Mucosa of rectum (tissue), 2 donors: Measurements from ENCODE around the gene CAMTA1.

Experiments used
- H3K27ac ChIP-seq, 2 donors: one replicate each; pipeline ENCODE4 v1.7.0; 2013; ENCODE audit warnings: inconsistent platforms in 2 of 2, low read depth in 2 of 2, low read length in 2 of 2
- H3K27me3 ChIP-seq, 2 donors: one replicate each; pipeline ENCODE4 v1.7.0; 2013; ENCODE audit warnings: low read length in 2 of 2; ENCODE audit not compliant: control insufficient read depth in 2 of 2, insufficient read depth in 2 of 2
- H3K36me3 ChIP-seq, 2 donors: one replicate each; pipeline ENCODE4 v1.7.0; 2013; ENCODE audit warnings: low read length in 2 of 2; ENCODE audit not compliant: control insufficient read depth in 2 of 2, insufficient read depth in 2 of 2
- H3K4me1 ChIP-seq, 2 donors: one replicate each; pipeline ENCODE4 v1.7.0; 2013; ENCODE audit warnings: low read length in 2 of 2, mild to moderate bottlenecking in 1 of 2; ENCODE audit not compliant: control insufficient read depth in 2 of 2, insufficient read depth in 2 of 2
- H3K4me3 ChIP-seq, 2 donors: one replicate each; pipeline ENCODE4 v1.7.0; 2013; ENCODE audit warnings: low read length in 2 of 2
- H3K9ac ChIP-seq, 2 donors: one replicate each; pipeline ENCODE4 v1.7.0; 2013; ENCODE audit warnings: low read length in 2 of 2, low read depth in 1 of 2, mild to moderate bottlenecking in 1 of 2
- H3K9me3 ChIP-seq, 2 donors: one replicate each; pipeline ENCODE4 v1.7.0; 2013; ENCODE audit warnings: low read length in 2 of 2; ENCODE audit not compliant: control insufficient read depth in 2 of 2
- donor health status: healthy.
- donor health status: Normal muscosa, but diverticular disease.

CAMTA1 gene

GRCh38 chr1:7795406-7795805, 1010.2 kb downstream of the CAMTA1 start:
- Histone ChIP-seq H3K9me3 (no peaks in the 10 kb centered on the region), H3K9ac (no peak overlapping the region), H3K27me3 (no peaks in the 10 kb centered on the region), H3K4me3 (no peak overlapping the region), H3K36me3 (peaks cover 16 to 18% of the 10 kb centered on the region in 2 donors), H3K4me1 (no peaks in the 10 kb centered on the region), H3K27ac (no peak overlapping the region)

- H3K9ac ChIP-seq, result no peak overlapping the region
- no peaks in the 10 kb centered on the region for H3K4me1 ChIP-seq
- H3K4me3 ChIP-seq, result no peak overlapping the region
- H3K27ac ChIP-seq, result no peak overlapping the region
- H3K36me3 ChIP-seq, result peaks cover 16 to 38% of the 10 kb centered on the region in 2 donors
- H3K9me3 ChIP-seq, result no peaks in the 10 kb centered on the region
- no peaks in the 10 kb centered on the region for H3K27me3 ChIP-seq
Observed at GRCh38 chr1:7805460-7805859, 1020.2 kb downstream of the CAMTA1 start.

- peaks cover 26 to 51% of the 10 kb centered on the region in 2 donors for H3K36me3 ChIP-seq
Observed at GRCh38 chr1:7808253-7808844, 1023.1 kb downstream of the CAMTA1 start.

GRCh38 chr1:7809742-7810141, 1024.5 kb downstream of the CAMTA1 start:
- no peak overlapping the region for H3K4me3 ChIP-seq
- H3K36me3 ChIP-seq, result peaks cover 30 to 54% of the 10 kb centered on the region in 2 donors
- H3K4me1 ChIP-seq, result no peaks in the 10 kb centered on the region
- H3K27ac ChIP-seq, result no peak overlapping the region
- no peak overlapping the region for H3K9ac ChIP-seq
- H3K27me3 ChIP-seq, result no peaks in the 10 kb centered on the region
- H3K9me3 ChIP-seq, result peaks cover 3% of the 10 kb centered on the region in 2 donors

More at GRCh38 chr1:7808253-7808844, 1023.1 kb downstream of the CAMTA1 start:
- Histone ChIP-seq H3K4me1 (no peaks in the 10 kb centered on the region), H3K4me3 (no peak overlapping the region), H3K9me3 (no peaks in the 10 kb centered on the region), H3K27ac (no peak overlapping the region), H3K9ac (no peak overlapping the region), H3K27me3 (no peaks in the 10 kb centered on the region)

DNA sequence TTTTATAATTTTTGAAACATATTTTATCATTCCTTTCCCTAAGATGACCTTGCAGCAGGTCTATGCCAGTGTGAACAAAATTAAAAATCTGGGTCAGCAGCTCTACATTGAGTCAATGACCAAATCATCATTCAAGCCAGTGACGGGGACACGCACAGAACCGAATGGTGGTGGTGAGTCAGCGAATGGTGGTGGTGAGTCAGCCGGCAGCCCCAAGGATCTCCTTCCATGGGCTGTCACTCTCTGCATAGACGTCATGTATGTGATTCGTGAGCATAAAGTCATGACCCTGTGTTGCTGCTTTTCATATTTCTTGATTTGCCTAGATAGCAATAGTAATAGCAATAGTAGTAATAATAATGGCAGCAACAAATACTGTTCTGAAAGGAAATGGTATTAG, 1025.1 kb downstream of the CAMTA1 start:
- Histone ChIP-seq H3K27ac (no peak overlapping the region), H3K36me3 (peaks cover 26 to 50% of the 10 kb centered on the region in 2 donors), H3K9me3 (peaks cover 3% of the 10 kb centered on the region in 2 donors), H3K9ac (no peak overlapping the region), H3K4me3 (no peak overlapping the region), H3K27me3 (no peaks in the 10 kb centered on the region), H3K4me1 (no peaks in the 10 kb centered on the region)

DNA sequence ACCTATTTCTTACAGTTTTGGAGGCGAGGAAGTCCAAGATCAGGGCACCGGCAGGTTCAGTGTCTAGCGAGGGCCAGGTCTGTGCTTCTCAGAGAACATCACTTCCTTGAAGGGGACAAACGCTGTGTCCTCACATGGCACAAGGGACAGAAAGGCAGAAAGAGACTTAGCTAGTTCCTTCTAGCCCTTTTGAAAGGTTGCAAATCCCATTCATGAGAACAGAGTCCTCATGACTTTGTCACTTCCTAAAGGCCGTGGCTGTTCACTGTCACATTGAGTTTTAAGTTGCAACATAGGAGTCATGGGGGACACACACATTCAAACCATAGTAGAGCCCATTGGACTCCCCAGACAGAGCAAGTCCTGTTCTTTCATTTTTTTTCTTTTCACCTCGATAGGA, 1026.2 kb downstream of the CAMTA1 start:
- Histone ChIP-seq H3K4me3 (no peak overlapping the region), H3K27me3 (no peaks in the 10 kb centered on the region), H3K36me3 (peaks cover 26 to 47% of the 10 kb centered on the region in 2 donors), H3K27ac (no peak overlapping the region), H3K9me3 (peaks cover 3% of the 10 kb centered on the region in 2 donors), H3K9ac (no peak overlapping the region), H3K4me1 (no peaks in the 10 kb centered on the region)

- Histone ChIP-seq H3K27me3 (no peaks in the 10 kb centered on the region), H3K9ac (no peak overlapping the region), H3K4me3 (no peak overlapping the region), H3K9me3 (peaks cover 3% of the 10 kb centered on the region in 2 donors), H3K4me1 (no peaks in the 10 kb centered on the region), H3K36me3 (peaks cover 23 to 40% of the 10 kb centered on the region in 2 donors), H3K27ac (no peak overlapping the region)
Observed at GRCh38 chr1:7813677-7814373, 1028.6 kb downstream of the CAMTA1 start.
